A549 treated with AZD2906 at 1 μM for 4 hours (cell line): ENCODE results near the gene GSTO1. TPM values are rescaled to one million over a fixed set of nuclear protein-coding genes. Genes with fewer than 3 reads are reported as not detected.

ENCODE experiments used
- total RNA-seq: library from RNA; stranded (reverse); fragments of 200-300 nt; extraction: Qiagen RNA extraction; gene quantifications from 5 replicates; pipeline ENCODE4 v1.2.3, GENCODE V29; 2022

GSTO1 gene
- 274 to 305 TPM (median 284 TPM) in 5 replicates for total RNA-seq

GRCh38 chr10:104254493-104255310 is at the start of gene GSTO1:
Gene GSTO1 (plus strand): TSS chr10:104254892. CDS start chr10:104254929, 37 bp downstream.

DNA sequence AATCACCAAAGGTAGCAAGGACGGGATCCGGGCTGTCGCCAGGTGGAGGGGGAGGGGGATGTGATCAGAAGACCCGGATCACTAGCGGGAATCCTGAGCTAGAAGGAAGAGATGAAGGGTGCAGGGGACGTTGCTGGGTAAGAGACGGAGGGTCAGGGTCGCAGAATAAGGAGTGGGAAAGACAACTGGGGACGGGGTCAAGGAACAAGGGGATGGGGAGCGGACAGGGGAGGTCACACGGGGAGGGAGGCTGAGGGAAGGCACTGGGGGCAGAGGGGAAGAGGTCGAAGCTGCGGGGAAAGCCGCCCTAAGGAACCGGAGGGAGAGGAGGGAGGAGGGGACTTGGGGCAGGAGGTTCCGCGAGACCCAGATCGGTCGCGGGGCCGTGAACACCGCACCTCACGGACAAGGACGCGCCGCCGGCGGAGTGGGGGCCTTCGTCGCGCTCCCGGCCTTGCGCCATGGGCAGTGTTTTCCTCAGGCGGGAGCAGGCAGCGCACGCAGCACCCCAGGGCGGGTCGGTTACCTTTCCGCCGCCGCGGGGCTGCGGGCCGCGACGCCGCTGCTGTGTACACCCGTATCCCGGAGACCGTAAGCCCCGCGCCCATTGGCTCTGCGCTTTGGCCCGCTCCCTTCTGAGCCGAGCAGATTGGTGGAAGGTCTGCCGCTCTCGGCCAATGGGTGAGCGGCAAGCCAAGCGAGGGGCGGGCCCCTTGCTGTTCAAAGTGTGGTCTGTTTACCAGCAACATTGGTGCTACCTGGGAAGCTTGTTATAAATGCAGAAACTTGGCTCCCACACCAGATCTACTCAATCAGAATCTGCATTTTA is 22.7 kb upstream of the GSTO1 start, which contains the start of gene CFAP43:
CFAP43 (minus strand) TSS at position 581 of the 829 bp plus-strand sequence; CDS start at position 463, 118 bp downstream.

DNA sequence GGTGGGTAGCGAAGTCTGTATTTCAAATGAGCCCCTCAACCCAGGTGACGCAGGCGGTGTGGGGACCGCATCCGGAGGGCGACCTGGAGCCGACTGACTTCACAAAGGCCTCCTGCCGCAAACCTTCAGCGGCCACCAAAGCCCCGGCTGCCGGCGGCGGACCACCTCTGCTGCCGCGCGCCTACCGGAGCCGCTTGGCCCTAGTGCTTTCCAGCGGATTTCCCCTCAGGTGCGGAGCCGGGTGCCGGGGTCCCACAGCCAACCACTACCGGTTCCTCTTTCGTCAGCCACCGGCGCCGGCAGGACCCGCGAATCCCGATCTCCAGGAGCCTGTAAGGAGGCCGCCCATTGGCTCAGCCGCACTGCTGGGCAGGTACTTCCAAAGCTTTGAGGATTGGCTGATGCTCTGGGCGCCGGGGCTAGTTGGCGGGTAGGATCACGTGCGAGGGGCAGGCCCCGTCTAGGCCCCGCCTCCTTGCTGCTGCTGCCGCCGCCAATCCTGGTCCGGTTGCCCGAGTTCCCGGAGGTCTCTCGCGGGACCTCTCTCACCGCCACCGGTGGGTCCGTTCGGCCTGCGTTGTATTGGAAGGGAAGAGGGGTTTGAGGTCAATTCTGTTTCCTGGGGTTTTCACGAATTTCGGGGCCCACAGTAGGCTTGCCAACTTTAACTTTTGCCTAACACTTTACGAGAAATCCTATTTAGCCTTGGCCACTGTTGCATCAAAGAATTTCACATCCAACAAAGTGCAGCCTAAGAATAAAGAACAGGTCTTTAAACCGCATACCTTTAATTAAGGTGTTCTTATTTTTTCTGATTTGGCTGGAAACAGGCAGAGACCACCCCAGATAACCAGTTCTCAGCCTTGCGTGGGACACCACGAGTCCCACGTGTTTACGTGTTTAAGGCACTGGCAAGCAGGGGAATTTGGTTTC is 14.3 kb downstream of the GSTO1 start, which contains the start of gene GSTO2:
GSTO2 (plus strand) TSS at position 472 of the 933 bp plus-strand sequence. CDS start 5,732 bp downstream, outside the sequence.

Other genes with a start within 250 kb of the GSTO1 start
- 1.3 to 2.4 TPM (median 1.8 TPM) in 5 replicates for gene COL17A1, start 169.0 kb upstream of the GSTO1 start, total RNA-seq
- 12.1 to 16.2 TPM (median 12.6 TPM) in 5 replicates for gene SFR1, start 132.7 kb upstream of the GSTO1 start, total RNA-seq
- gene CFAP43, start 22.5 kb upstream of the GSTO1 start, total RNA-seq = 0.15 to 0.24 TPM (median 0.19 TPM) in 5 replicates
- 1.5 to 2.2 TPM (median 1.8 TPM) in 5 replicates for gene GSTO2, start 14.3 kb downstream of the GSTO1 start, total RNA-seq
- gene ITPRIP, start 83.6 kb downstream of the GSTO1 start, total RNA-seq = 54.5 to 64.8 TPM (median 61.4 TPM) in 5 replicates
- 0.08 to 0.14 TPM (median 0.10 TPM) in 5 replicates for gene CFAP58, start 98.9 kb downstream of the GSTO1 start, total RNA-seq